ENCODE data around the gene MCUR1.

GRCh38 chr6:13851803-13852202 is 37.4 kb upstream of the MCUR1 start:
- TF ChIP-seq POLR2A (IDR thresholded peaks at IDR 0.05; ENCODE audit: low read length) (no peak), GATA1 (IDR thresholded peaks at IDR 0.05; ENCODE audit: low read depth, low read length) (no peak)
